ENCODE results near the gene FAM117A. TPM values are rescaled to one million over a fixed set of nuclear protein-coding genes. Genes with fewer than 3 reads are reported as not detected.

The FAM117A gene
- total RNA-seq, 2 experiments from 2014 or later: 17.7 TPM

DNA sequence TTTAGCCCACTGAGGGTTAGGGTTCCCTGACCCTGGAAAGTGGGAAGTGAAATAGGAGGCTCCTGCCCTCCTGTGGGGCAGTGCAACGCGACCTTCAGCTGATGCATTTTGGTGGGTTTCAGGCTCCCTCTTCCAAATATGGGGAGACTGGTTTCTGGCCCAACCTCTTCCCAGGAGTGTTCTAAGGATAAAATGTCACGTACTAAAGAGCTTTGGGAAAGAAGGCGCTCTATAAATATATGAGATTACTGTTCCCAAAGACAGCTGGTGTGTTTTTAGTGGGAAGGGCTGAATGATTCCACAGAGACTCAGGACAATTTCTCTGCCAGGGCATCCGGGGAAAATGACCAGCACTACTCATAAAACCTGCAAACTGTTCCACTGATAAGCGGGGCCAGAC, 65.9 kb downstream of the FAM117A start:
- H3K4me1 Mint-ChIP-seq (ENCODE audit: low read depth): peaks cover 20% of the 10 kb centered on the region
- peaks cover 6% of the 10 kb centered on the region for H3K36me3 Mint-ChIP-seq (ENCODE audit: low read depth)
- no peaks in the 10 kb centered on the region for H3K27me3 Mint-ChIP-seq (ENCODE audit: low read depth)
- H3K27ac Mint-ChIP-seq: no peak overlapping the region
- DNase-seq: no peak
- no peaks in the 10 kb centered on the region for H3K9me3 Mint-ChIP-seq
- intact Hi-C loops (cut with micrococcal nuclease): loop anchor here (5.0 kb wide), 1 partner anchor 286 kb away; the partner anchor contains the start of gene PHB1
- no peak overlapping the region for H3K4me3 Mint-ChIP-seq
- CTCF ChIA-PET: interaction anchor here (0.6 to 15.1 kb wide), 10 partner anchors 9 to 651 kb away, joined by 3 to 232 read pairs (median 8); partner anchors contain the start of genes NXPH3 and SLC35B1

DNA sequence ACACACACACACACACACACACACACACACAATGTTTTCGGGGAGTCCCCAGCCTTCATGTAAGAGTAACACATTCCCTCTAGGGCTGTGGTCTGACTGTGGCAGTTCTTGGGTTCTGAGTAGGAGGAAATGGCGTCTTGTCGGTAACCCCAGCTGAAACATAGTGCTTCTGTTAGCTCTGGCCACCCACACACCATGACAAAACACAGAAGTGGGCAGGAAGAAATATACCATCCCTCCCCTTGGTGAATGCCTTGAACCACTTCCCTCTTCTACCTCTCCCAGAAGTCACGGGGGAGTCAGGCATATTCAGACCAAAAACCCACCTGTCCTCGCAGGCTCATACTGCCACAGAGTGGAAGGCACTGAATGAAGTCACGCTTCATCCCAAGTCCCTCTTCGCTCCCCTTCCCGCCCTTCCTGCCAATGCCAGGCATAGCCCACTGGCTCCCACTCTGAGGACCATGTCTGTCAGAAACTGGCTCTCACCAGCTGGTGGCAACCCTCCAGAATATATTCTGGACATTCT, 67.6 kb downstream of the FAM117A start:
- Mint-ChIP-seq H3K4me3 (peak overlapping the region; percentile 11), H3K4me1 (ENCODE audit: low read depth) (peaks cover 30% of the 10 kb centered on the region), H3K9me3 (no peaks in the 10 kb centered on the region), H3K27me3 (ENCODE audit: low read depth) (no peaks in the 10 kb centered on the region), H3K27ac (peak overlapping the region; percentile 92), H3K36me3 (ENCODE audit: low read depth) (peaks cover 4% of the 10 kb centered on the region)
- CTCF ChIA-PET: interaction anchor here (0.7 to 15.1 kb wide), 38 partner anchors 8 to 298 kb away, joined by 3 to 232 read pairs (median 4); partner anchors contain the start of genes NXPH3, SLC35B1 and SPOP
- peak; percentile 92 for DNase-seq
- intact Hi-C loops (cut with micrococcal nuclease): loop anchor here (1.0 to 5.0 kb wide), 5 partner anchors 12 to 302 kb away; partner anchors contain the start of gene PHB1

GRCh38 chr17:49695698-49696232, 68.2 kb downstream of the FAM117A start:
- no peak for DNase-seq

DNA sequence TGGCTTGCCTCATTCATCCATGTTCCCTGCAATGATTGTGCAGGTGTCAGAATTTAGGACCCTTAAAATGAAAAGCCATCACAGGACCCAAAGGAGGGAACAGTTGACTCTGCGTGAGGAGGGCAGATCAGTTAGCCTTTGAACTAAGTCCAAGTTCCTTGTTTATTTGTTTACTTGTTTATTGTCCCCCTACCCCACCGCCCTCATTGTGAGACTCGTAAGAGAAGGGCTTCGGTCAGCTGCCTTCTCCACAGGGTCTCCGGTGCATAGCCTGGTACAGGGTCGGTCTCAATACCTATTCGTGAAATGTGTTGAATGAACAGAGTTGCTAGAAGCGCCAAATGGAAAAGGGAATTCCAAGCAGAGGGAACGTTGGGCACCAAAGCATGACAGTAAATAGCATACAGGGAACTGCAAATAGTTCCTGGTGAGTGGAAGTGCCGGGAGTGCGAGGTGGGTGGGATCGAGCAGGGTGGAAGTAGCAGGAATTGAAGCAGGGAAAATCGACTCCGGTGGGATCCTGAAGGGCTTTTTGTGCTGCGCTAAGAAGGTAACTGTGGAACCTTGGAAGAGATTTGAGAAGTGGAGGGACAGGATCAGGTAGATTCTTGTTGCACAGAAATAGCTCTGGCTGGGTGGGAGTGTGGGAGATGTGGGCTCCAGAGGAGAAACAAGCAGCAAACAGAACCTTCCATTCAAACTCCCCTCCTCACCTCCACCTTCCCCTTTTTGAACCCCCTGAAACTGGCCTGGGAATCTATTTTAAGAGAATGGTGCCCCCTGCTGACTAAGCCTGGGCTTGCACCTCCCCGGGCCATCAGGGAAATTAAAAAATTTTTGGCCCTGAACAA, 68.9 kb downstream of the FAM117A start:
- Mint-ChIP-seq H3K36me3 (ENCODE audit: low read depth) (no peaks in the 10 kb centered on the region), H3K27ac (peak overlapping the region; percentile 92), H3K4me3 (no peak overlapping the region), H3K9me3 (no peaks in the 10 kb centered on the region), H3K4me1 (ENCODE audit: low read depth) (peaks cover 39% of the 10 kb centered on the region), H3K27me3 (ENCODE audit: low read depth) (no peaks in the 10 kb centered on the region)
- peak; percentile 87 for DNase-seq
- CTCF ChIA-PET: interaction anchor here (1.1 to 15.1 kb wide), 24 partner anchors 8 to 287 kb away, joined by 3 to 232 read pairs (median 6); partner anchors contain the start of genes NXPH3, SLC35B1 and SPOP
- intact Hi-C loops (cut with micrococcal nuclease): loop anchor here (1.0 to 5.0 kb wide), 3 partner anchors 120 to 283 kb away; partner anchors contain the start of genes NXPH3 and PHB1

More at GRCh38 chr17:49695698-49696232, 68.2 kb downstream of the FAM117A start:
- peaks cover 2% of the 10 kb centered on the region for H3K36me3 Mint-ChIP-seq (ENCODE audit: low read depth)
- intact Hi-C loops (cut with micrococcal nuclease): loop anchor here (1.0 to 5.0 kb wide), 7 partner anchors 13 to 303 kb away; partner anchors contain the start of genes NXPH3 and PHB1
- no peaks in the 10 kb centered on the region for H3K27me3 Mint-ChIP-seq (ENCODE audit: low read depth)
- CTCF ChIA-PET: interaction anchor here (0.7 to 15.1 kb wide), 37 partner anchors 8 to 298 kb away, joined by 3 to 232 read pairs (median 5); partner anchors contain the start of genes NXPH3, SLC35B1 and SPOP
- H3K4me1 Mint-ChIP-seq (ENCODE audit: low read depth): peaks cover 35% of the 10 kb centered on the region
- H3K9me3 Mint-ChIP-seq: no peaks in the 10 kb centered on the region
- peak overlapping the region; percentile 11 for H3K4me3 Mint-ChIP-seq
- peak overlapping the region; percentile 92 for H3K27ac Mint-ChIP-seq

DNA sequence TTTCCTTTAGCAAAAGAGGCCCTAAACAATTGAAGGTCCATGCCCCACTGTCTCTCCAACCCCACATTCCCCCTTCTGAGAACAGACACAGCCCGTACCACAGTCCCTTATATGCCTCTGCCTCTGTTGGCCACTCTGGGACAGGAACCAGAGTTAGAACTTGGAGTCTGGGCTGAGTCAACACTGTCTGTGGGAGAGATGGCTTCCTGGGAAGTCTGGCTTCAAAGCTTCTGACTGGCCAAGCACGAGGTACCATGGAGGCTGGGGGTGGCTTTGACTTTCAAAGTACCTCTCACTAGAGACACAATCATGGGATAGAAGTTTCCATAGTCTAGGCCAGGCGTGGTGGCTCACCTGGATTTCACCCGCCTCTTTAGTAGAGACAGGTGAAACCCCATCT, 71.2 kb downstream of the FAM117A start:
- H3K4me1 Mint-ChIP-seq (ENCODE audit: low read depth): peaks cover 57% of the 10 kb centered on the region
- H3K4me3 Mint-ChIP-seq: no peak overlapping the region
- H3K36me3 Mint-ChIP-seq (ENCODE audit: low read depth): peaks cover 3% of the 10 kb centered on the region
- intact Hi-C loops (cut with micrococcal nuclease): no loop called here
- CTCF ChIA-PET: interaction anchor here (1.2 to 15.1 kb wide), 3 partner anchors 12 to 159 kb away, joined by 3 to 232 read pairs (median 5); partner anchors contain the start of gene NXPH3
- H3K27ac Mint-ChIP-seq: no peak overlapping the region
- H3K27me3 Mint-ChIP-seq (ENCODE audit: low read depth): no peaks in the 10 kb centered on the region
- H3K9me3 Mint-ChIP-seq: no peaks in the 10 kb centered on the region
- no peak for DNase-seq

DNA sequence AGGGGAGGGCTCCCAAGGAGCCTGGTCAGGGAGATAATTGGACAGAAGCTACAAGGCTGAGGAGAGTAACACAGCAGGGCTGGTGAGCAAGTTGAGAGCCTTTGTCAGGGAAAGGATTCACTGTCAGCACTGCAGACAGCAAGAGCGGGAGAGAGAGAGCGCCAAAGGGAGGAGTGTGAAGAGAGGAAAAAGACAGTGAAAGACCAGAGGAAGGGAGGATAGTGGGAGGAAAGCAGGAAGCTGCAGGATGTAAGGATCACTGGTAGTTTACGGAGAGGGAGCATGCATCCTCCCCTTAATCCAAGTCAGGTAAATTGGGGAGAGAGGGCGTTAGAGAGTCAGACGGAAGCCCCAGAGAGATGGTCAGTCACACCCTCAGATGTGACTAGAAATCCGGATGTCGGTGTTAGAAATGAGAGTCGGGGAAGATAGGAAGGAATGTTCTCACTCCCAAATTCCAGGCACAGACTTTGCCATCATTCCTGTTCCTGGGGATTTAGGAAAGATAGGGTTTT, 72.2 kb downstream of the FAM117A start:
- Mint-ChIP-seq H3K27me3 (ENCODE audit: low read depth) (no peaks in the 10 kb centered on the region), H3K36me3 (ENCODE audit: low read depth) (peaks cover 3% of the 10 kb centered on the region), H3K4me1 (ENCODE audit: low read depth) (peaks cover 64% of the 10 kb centered on the region), H3K4me3 (no peak overlapping the region), H3K9me3 (no peaks in the 10 kb centered on the region), H3K27ac (no peak overlapping the region)
- CTCF ChIA-PET: interaction anchor here (0.6 to 15.1 kb wide), 5 partner anchors 16 to 160 kb away, joined by 3 to 232 read pairs (median 4); partner anchors contain the start of genes NXPH3 and SLC35B1
- intact Hi-C loops (cut with micrococcal nuclease): no loop called here
- DNase-seq: no peak

- intact Hi-C loops (cut with micrococcal nuclease): no loop called here
- no peak overlapping the region for H3K27ac Mint-ChIP-seq
- H3K4me3 Mint-ChIP-seq: no peak overlapping the region
- H3K4me1 Mint-ChIP-seq (ENCODE audit: low read depth): peaks cover 60% of the 10 kb centered on the region
- H3K36me3 Mint-ChIP-seq (ENCODE audit: low read depth): peaks cover 3% of the 10 kb centered on the region
- CTCF ChIA-PET: interaction anchor here (0.6 to 15.1 kb wide), 4 partner anchors 16 to 339 kb away, joined by 3 to 232 read pairs (median 14); partner anchors contain the start of genes NXPH3 and SLC35B1
- DNase-seq: no peak
- no peaks in the 10 kb centered on the region for H3K9me3 Mint-ChIP-seq
- no peaks in the 10 kb centered on the region for H3K27me3 Mint-ChIP-seq (ENCODE audit: low read depth)
Measured at GRCh38 chr17:49691086-49691676, 72.8 kb downstream of the FAM117A start.

DNA sequence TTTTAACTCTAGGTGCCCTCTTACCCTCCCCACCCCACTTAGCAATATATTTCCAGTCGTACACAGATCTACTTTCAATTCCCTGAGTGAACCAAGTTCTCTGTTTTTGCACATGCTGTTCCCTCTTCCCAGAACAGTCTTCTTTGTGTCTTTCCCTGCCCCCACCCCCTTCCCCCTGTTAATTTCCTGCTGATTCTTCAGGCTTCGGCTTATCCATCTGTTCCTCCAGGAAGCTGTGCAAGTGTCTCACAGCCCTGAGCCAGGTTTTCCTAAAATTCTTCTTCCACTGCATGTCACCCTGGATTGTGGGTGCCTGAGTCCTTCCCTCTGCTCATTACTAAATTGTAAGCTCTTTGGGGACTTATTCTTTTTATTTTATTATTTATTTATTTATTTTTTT, 73.7 kb downstream of the FAM117A start:
- CTCF ChIA-PET: interaction anchor here (3.0 to 15.1 kb wide), 3 partner anchors 8 to 117 kb away, joined by 8 to 232 read pairs (median 23); partner anchors contain the start of genes NXPH3 and SLC35B1
- Mint-ChIP-seq H3K27me3 (ENCODE audit: low read depth) (no peaks in the 10 kb centered on the region), H3K4me1 (ENCODE audit: low read depth) (peaks cover 51% of the 10 kb centered on the region), H3K4me3 (no peak overlapping the region), H3K9me3 (no peaks in the 10 kb centered on the region), H3K36me3 (ENCODE audit: low read depth) (peaks cover 3% of the 10 kb centered on the region), H3K27ac (no peak overlapping the region)
- DNase-seq: no peak
- intact Hi-C loops (cut with micrococcal nuclease): no loop called here

DNA sequence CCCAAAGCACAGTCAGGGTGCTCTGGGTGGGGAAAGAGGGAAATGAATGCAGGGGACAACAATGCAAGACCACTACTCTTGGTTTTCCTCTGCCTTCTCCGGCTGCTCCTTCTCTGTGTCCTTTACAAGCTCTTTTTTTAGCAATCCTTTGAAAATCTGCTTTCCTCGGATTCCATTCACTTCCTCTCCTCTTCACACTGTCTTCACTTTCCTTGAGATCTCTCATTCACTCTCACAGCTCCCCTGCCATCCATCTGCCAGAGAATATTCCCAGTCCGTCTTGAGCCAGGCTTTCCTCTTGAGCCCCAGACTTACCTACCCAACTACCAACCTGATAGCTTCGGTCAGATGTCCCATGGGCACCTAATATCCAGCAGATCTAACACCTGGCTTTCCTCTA, 75.1 kb downstream of the FAM117A start:
- Mint-ChIP-seq H3K36me3 (ENCODE audit: low read depth) (peaks cover 3% of the 10 kb centered on the region), H3K4me3 (peak overlapping the region; percentile 2), H3K4me1 (ENCODE audit: low read depth) (peaks cover 47% of the 10 kb centered on the region), H3K27ac (peak overlapping the region; percentile 71), H3K9me3 (no peaks in the 10 kb centered on the region), H3K27me3 (ENCODE audit: low read depth) (no peaks in the 10 kb centered on the region)
- DNase-seq: no peak
- intact Hi-C loops (cut with micrococcal nuclease): loop anchor here (1.0 kb wide), 1 partner anchor 11 kb away; the partner anchor contains the start of gene SPOP
- CTCF ChIA-PET: interaction anchor here (0.8 to 15.1 kb wide), 8 partner anchors 9 to 193 kb away, joined by 3 to 232 read pairs (median 4); partner anchors contain the start of genes NXPH3 and SLC35B1

DNA sequence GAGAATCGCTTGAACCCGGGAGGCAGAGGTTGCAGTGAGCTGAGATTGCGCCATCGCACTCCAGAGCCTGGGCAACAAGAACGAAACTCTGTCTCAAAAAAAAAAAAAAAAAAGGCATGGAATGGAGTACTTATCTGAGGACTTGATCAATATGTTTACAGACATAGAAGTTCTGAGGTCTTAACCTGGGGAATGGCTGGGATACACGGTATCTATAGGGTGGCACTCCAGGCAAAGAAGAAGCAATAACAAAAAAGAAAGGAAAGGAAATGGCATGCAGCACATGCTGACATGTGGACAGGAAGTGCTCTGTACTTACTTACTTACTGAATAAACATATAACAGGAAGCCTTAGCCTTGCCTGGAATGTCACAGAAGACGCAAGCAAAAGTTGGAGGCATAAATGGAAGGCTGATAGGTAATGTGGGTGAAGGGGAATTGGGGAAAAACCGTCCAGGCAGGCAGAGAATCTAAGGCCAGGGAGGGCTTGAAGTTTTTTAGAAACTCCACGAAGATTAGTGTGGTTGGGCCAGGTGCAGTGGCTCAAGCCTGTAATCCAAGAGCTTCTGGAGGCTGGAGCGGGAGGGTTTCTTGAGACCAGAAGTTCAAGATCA, 75.9 kb downstream of the FAM117A start:
- Mint-ChIP-seq H3K4me3 (peak overlapping the region; percentile 36), H3K4me1 (ENCODE audit: low read depth) (peaks cover 47% of the 10 kb centered on the region), H3K27ac (peak overlapping the region; percentile 90), H3K27me3 (ENCODE audit: low read depth) (no peaks in the 10 kb centered on the region), H3K36me3 (ENCODE audit: low read depth) (peaks cover 3% of the 10 kb centered on the region), H3K9me3 (no peaks in the 10 kb centered on the region)
- peak; percentile 53 for DNase-seq
- intact Hi-C loops (cut with micrococcal nuclease): loop anchor here (1.0 kb wide), 1 partner anchor 10 kb away; the partner anchor contains the start of gene SPOP
- CTCF ChIA-PET: interaction anchor here (0.6 to 15.1 kb wide), 10 partner anchors 7 to 192 kb away, joined by 3 to 232 read pairs (median 6); partner anchors contain the start of gene NXPH3
